B cell (primary cell): ENCODE data around the gene COL2A1.

ENCODE experiments used
- CTCF ChIP-seq: fragments of 200-600 bp; IDR thresholded peaks from one replicate; pipeline ENCODE4 v1.8.0; 2022; ENCODE audit warnings: antibody characterized with exemption, mild to moderate bottlenecking
- EZH2 ChIP-seq: IDR thresholded peaks from 2 replicates; pipeline ENCODE4 v1.6.1; 2012; ENCODE audit warnings: borderline replicate concordance, low read depth, mild to moderate bottlenecking, moderate library complexity, low read length; ENCODE audit not compliant: insufficient read depth, poor library complexity, severe bottlenecking

- TF ChIP-seq CTCF = no peak
- TF ChIP-seq EZH2 = no peak
These were observed 42.1 kb downstream of the COL2A1 start for GRCh38 chr12:47962198-47962597.
